GM21825 (cell line): ENCODE measurements around the gene RAB31.

Source experiments
- ATAC-seq: cut with Tn5 transposase; IDR thresholded peaks from one replicate; pipeline ENCODE4 v1.9.1; 2021; ENCODE audit warnings: mild to moderate bottlenecking, moderate library complexity; ENCODE audit not compliant: unreplicated experiment

Gene RAB31

GRCh38 chr18:9690418-9691188 lies 17.5 kb upstream of the RAB31 start:
- no peak for ATAC-seq

- ATAC-seq: no peak
Observed at GRCh38 chr18:9691235-9691634, 16.9 kb upstream of the RAB31 start.

- no peak for ATAC-seq
Observed at GRCh38 chr18:9694174-9694573, 13.9 kb upstream of the RAB31 start.

- ATAC-seq: no peak
Observed at GRCh38 chr18:9694952-9695495, 13.1 kb upstream of the RAB31 start.

- no peak for ATAC-seq
Observed at GRCh38 chr18:9695605-9696004, 12.5 kb upstream of the RAB31 start.

- no peak for ATAC-seq
Observed at GRCh38 chr18:9696112-9696511, 12.0 kb upstream of the RAB31 start.

- no peak for ATAC-seq
Observed at GRCh38 chr18:9696701-9697100, 11.4 kb upstream of the RAB31 start.

- no peak for ATAC-seq
Observed at GRCh38 chr18:9697121-9697520, 11.0 kb upstream of the RAB31 start.

GRCh38 chr18:9698497-9698896 lies 9.6 kb upstream of the RAB31 start:
- no peak for ATAC-seq

GRCh38 chr18:9700261-9700796 lies 7.8 kb upstream of the RAB31 start:
- ATAC-seq: no peak

- no peak for ATAC-seq
Observed at GRCh38 chr18:9701609-9702349, 6.3 kb upstream of the RAB31 start.

- ATAC-seq: no peak
Observed at GRCh38 chr18:9704233-9705118, 3.6 kb upstream of the RAB31 start.

- no peak for ATAC-seq
Observed at GRCh38 chr18:9705183-9705829, 2.8 kb upstream of the RAB31 start.

- no peak for ATAC-seq
Observed at GRCh38 chr18:9706081-9706935, 1.8 kb upstream of the RAB31 start.

- no peak for ATAC-seq
Observed at GRCh38 chr18:9707381-9708056, 582 bp upstream of the RAB31 start.

GRCh38 chr18:9708434-9709303 lies 568 bp downstream of the RAB31 start:
- no peak for ATAC-seq

GRCh38 chr18:9709304-9709877 lies 1.3 kb downstream of the RAB31 start:
- ATAC-seq: no peak

- no peak for ATAC-seq
Observed at GRCh38 chr18:9710037-9710436, 1.9 kb downstream of the RAB31 start.
